HEK293 (cell line): ENCODE results near the gene DROSHA.

Experiments
- CTCF ChIA-PET: fragments of 350-600 bp; formaldehyde crosslinking; extraction: SDS; loops from one replicate; lab custom pipeline; 2021; ENCODE audit warnings: antibody characterized with exemption; lab: Yijun Ruan, JAX
- POLR2A ChIA-PET: fragments of 300-600 bp; formaldehyde crosslinking; extraction: SDS; loops from one replicate; lab custom pipeline; 2020; ENCODE audit warnings: antibody characterized with exemption, inconsistent platforms; lab: Yijun Ruan, JAX
- H3K27ac ChIP-seq: fragments of 200-500 bp; sonication (Bioruptor generic); 2 replicates; pipeline ENCODE4 v1.5.1; 2014; ENCODE audit warnings: low read depth, low read length, control low read depth, inconsistent platforms; ENCODE audit errors: extremely low read depth
- H3K36me3 ChIP-seq, 2 experiments: fragments of 200-500 bp in 1 of 2; sonication (Bioruptor generic) in 1 of 2; 1 replicate in 1 of 2; 2 replicates in 1 of 2; pipeline ENCODE4 v1.5.1; 2014 to 2017; ENCODE audit warnings: inconsistent platforms in 2 of 2, low read length in 2 of 2; ENCODE audit not compliant: control insufficient read depth in 2 of 2, insufficient read depth in 1 of 2
- H3K4me1 ChIP-seq: fragments of 200-500 bp; sonication (Bioruptor generic); 2 replicates; pipeline ENCODE4 v1.5.1; 2014; ENCODE audit warnings: mild to moderate bottlenecking, low read length, inconsistent platforms; ENCODE audit not compliant: control insufficient read depth, insufficient read depth
- H3K4me3 ChIP-seq: 2 replicates; pipeline ENCODE4 v1.5.1; 2011; ENCODE audit warnings: low read depth, mild to moderate bottlenecking, control low read depth, low read length, moderate library complexity
- H3K9me3 ChIP-seq: fragments of 200-500 bp; sonication (Bioruptor generic); 2 replicates; pipeline ENCODE4 v1.5.1; 2014; ENCODE audit warnings: low read depth, low read length, inconsistent platforms; ENCODE audit not compliant: control insufficient read depth, insufficient read depth
- GLI2 ChIP-seq: fragments of 450-650 bp; formaldehyde crosslinking; IDR thresholded peaks from 2 replicates; pipeline ENCODE4; 2017; ENCODE audit warnings: missing biosample characterization, missing genetic modification characterization, low read depth, borderline replicate concordance
- KLF10 ChIP-seq: fragments of 450-650 bp; IDR thresholded peaks from 2 replicates; pipeline ENCODE4 v1.5.1; 2018; ENCODE audit warnings: missing biosample characterization, mild to moderate bottlenecking, missing genetic modification characterization
- SETDB1 ChIP-seq: IDR thresholded peaks from one replicate; pipeline ENCODE4 v1.6.1; 2017; ENCODE audit warnings: mild to moderate bottlenecking, low read length, moderate library complexity, mixed read lengths; ENCODE audit not compliant: insufficient read length
- WT1 ChIP-seq: fragments of 450-650 bp; formaldehyde crosslinking; IDR thresholded peaks from 2 replicates; pipeline ENCODE4 v1.5.1; 2016; ENCODE audit warnings: missing biosample characterization, missing genetic modification characterization
- ZBTB11 ChIP-seq: fragments of 450-650 bp; formaldehyde crosslinking; conservative IDR thresholded peaks from 2 replicates; pipeline ENCODE4 v1.5.1; 2016; ENCODE audit warnings: low read depth, missing biosample characterization, missing genetic modification characterization
- ZBTB8A ChIP-seq: fragments of 450-650 bp; formaldehyde crosslinking; IDR thresholded peaks from 2 replicates; pipeline ENCODE4 v1.5.1; 2016; ENCODE audit warnings: missing biosample characterization, missing genetic modification characterization
- ZNF121 ChIP-seq: fragments of 450-650 bp; formaldehyde crosslinking; IDR thresholded peaks from 2 replicates; pipeline ENCODE4 v1.5.1; 2016; ENCODE audit warnings: missing biosample characterization, missing genetic modification characterization
- ZNF133 ChIP-seq: fragments of 450-650 bp; formaldehyde crosslinking; IDR thresholded peaks from 2 replicates; pipeline ENCODE4 v1.5.1; 2016; ENCODE audit warnings: missing biosample characterization, missing genetic modification characterization
- ZNF221 ChIP-seq: fragments of 450-650 bp; formaldehyde crosslinking; IDR thresholded peaks from 2 replicates; pipeline ENCODE4 v1.5.1; 2017; ENCODE audit warnings: missing biosample characterization, missing genetic modification characterization, borderline replicate concordance
- ZNF266 ChIP-seq: fragments of 450-650 bp; formaldehyde crosslinking; IDR thresholded peaks from 2 replicates; pipeline ENCODE4 v1.5.1; 2016; ENCODE audit warnings: missing biosample characterization, missing genetic modification characterization, low read depth
- ZNF416 ChIP-seq: fragments of 450-650 bp; formaldehyde crosslinking; IDR thresholded peaks from 2 replicates; pipeline ENCODE4 v1.5.1; 2016; ENCODE audit warnings: missing biosample characterization, missing genetic modification characterization
- ZNF501 ChIP-seq: fragments of 450-650 bp; formaldehyde crosslinking; IDR thresholded peaks from 2 replicates; pipeline ENCODE4 v1.5.1; 2016; ENCODE audit warnings: missing biosample characterization, missing genetic modification characterization
- ZNF521 ChIP-seq: fragments of 450-650 bp; formaldehyde crosslinking; IDR thresholded peaks from 2 replicates; pipeline ENCODE4 v1.5.1; 2017; ENCODE audit warnings: missing biosample characterization, mild to moderate bottlenecking, missing genetic modification characterization
- ZNF664 ChIP-seq: fragments of 450-650 bp; formaldehyde crosslinking; IDR thresholded peaks from 2 replicates; pipeline ENCODE4 v1.5.1; 2016; ENCODE audit warnings: missing biosample characterization, missing genetic modification characterization

DROSHA gene

GRCh38 chr5:31530541-31531265 is 1.2 kb downstream of the DROSHA start (continued):
- TF ChIP-seq ZBTB11 (tag by site-specific recombination) (no peak), ZNF501 (0 out of 2 replicates have a peak, but pooled peaks have one; percentile 28)

- peak; percentile 95 for TF ChIP-seq ZNF133
- no peak for TF ChIP-seq SETDB1
- ChIA-PET CTCF (no interaction called here), POLR2A (no interaction called here)
- Histone ChIP-seq H3K9me3 (no peaks in the 10 kb centered on the region), H3K4me1 (no peaks in the 10 kb centered on the region), H3K27ac (no peak overlapping the region), H3K36me3 (peaks cover 83 to 89% of the 10 kb centered on the region in 2 experiments), H3K4me3 (no peak overlapping the region)
These were observed 8.9 kb downstream of the DROSHA start for GRCh38 chr5:31523041-31523440.

GRCh38 chr5:31516802-31517201 is 15.1 kb downstream of the DROSHA start:
- H3K9me3 ChIP-seq = no peaks in the 10 kb centered on the region
- no peak for TF ChIP-seq ZNF416 (tag by site-specific recombination)
- TF ChIP-seq ZNF664 = 0 out of 2 replicates have a peak, but pooled peaks have one; percentile 31
- H3K4me1 ChIP-seq = no peaks in the 10 kb centered on the region
- peaks cover 81 to 93% of the 10 kb centered on the region in 2 experiments for H3K36me3 ChIP-seq
- H3K27ac ChIP-seq = no peak overlapping the region
- POLR2A ChIA-PET = no interaction called here
- H3K4me3 ChIP-seq = no peak overlapping the region
- CTCF ChIA-PET = no interaction called here

GRCh38 chr5:31511305-31511704 is 20.6 kb downstream of the DROSHA start:
- H3K4me3 ChIP-seq = no peak overlapping the region
- TF ChIP-seq ZNF266 (no peak), ZNF121 (tag by site-specific recombination) (peak; percentile 89)
- H3K4me1 ChIP-seq = no peaks in the 10 kb centered on the region
- H3K27ac ChIP-seq = no peak overlapping the region
- H3K9me3 ChIP-seq = no peaks in the 10 kb centered on the region
- ChIA-PET POLR2A (no interaction called here), CTCF (no interaction called here)
- H3K36me3 ChIP-seq = peaks cover 91 to 97% of the 10 kb centered on the region in 2 experiments

GRCh38 chr5:31504529-31504928 is 27.4 kb downstream of the DROSHA start:
- Histone ChIP-seq H3K4me3 (no peak overlapping the region), H3K36me3 (peaks cover 74 to 86% of the 10 kb centered on the region in 2 experiments), H3K9me3 (no peaks in the 10 kb centered on the region), H3K27ac (no peak overlapping the region), H3K4me1 (no peaks in the 10 kb centered on the region)
- POLR2A ChIA-PET = no interaction called here
- CTCF ChIA-PET = no interaction called here
- TF ChIP-seq GLI2 = no peak

- POLR2A ChIA-PET = no interaction called here
- Histone ChIP-seq H3K4me1 (no peaks in the 10 kb centered on the region), H3K36me3 (peaks cover 68 to 90% of the 10 kb centered on the region in 2 experiments), H3K9me3 (no peaks in the 10 kb centered on the region), H3K4me3 (no peak overlapping the region), H3K27ac (no peak overlapping the region)
- CTCF ChIA-PET = interaction anchor here (0.7 kb wide), 1 partner anchor 809 kb away, joined by 3 read pairs; no protein-coding TSS in a partner anchor
- TF ChIP-seq KLF10 (tag by site-specific recombination) = no peak
- no peak for TF ChIP-seq ZNF133
- TF ChIP-seq ZBTB8A (tag by site-specific recombination) = no peak
- TF ChIP-seq WT1 (tag by site-specific recombination) = no peak
- TF ChIP-seq ZNF221 = no peak
- no peak for TF ChIP-seq ZNF521 (tag by site-specific recombination)
These were observed 29.4 kb downstream of the DROSHA start for GRCh38 chr5:31502506-31502905.
